ENCODE data around the gene KIAA1191.
"Not testable (repeated sequence)": the region's sequence is repeated elsewhere in the genome, so short reads cannot be mapped to it uniquely, and the experiment has no call there.

KIAA1191 gene

GRCh38 chr5:176342766-176343458, 18.7 kb downstream of the KIAA1191 start:
- no peak for DNase-seq (ENCODE audit: low read depth in 1 of 2, low spot score in 1 of 2)
- no peak for TF ChIP-seq JUND (IDR thresholded peaks at IDR 0.05; ENCODE audit: low read depth)
- in situ Hi-C loops (cut with HindIII; ENCODE audit: low pct_unique_long_range_greater_than_20kb, low sequenced_read_pairs) = no loop called here

GRCh38 chr5:176342158-176342483, 19.4 kb downstream of the KIAA1191 start:
- in situ Hi-C loops (cut with HindIII; ENCODE audit: low pct_unique_long_range_greater_than_20kb, low sequenced_read_pairs) = no loop called here
- DNase-seq (ENCODE audit: low read depth in 1 of 2, low spot score in 1 of 2) = no peak
- no peak for TF ChIP-seq JUND (IDR thresholded peaks at IDR 0.05; ENCODE audit: low read depth)

- no peak for DNase-seq (ENCODE audit: low read depth in 1 of 2, low spot score in 1 of 2)
- in situ Hi-C loops (cut with HindIII; ENCODE audit: low pct_unique_long_range_greater_than_20kb, low sequenced_read_pairs) = no loop called here
- TF ChIP-seq JUND (IDR thresholded peaks at IDR 0.05; ENCODE audit: low read depth) = no peak
These were observed 20.0 kb downstream of the KIAA1191 start for GRCh38 chr5:176341325-176342157.

GRCh38 chr5:176339304-176339703, 22.3 kb downstream of the KIAA1191 start:
- no peak for TF ChIP-seq JUND (IDR thresholded peaks at IDR 0.05; ENCODE audit: low read depth)
- DNase-seq (ENCODE audit: low read depth in 1 of 2, low spot score in 1 of 2) = no peak
- in situ Hi-C loops (cut with HindIII; ENCODE audit: low pct_unique_long_range_greater_than_20kb, low sequenced_read_pairs) = no loop called here

- no peak for TF ChIP-seq JUND (IDR thresholded peaks at IDR 0.05; ENCODE audit: low read depth)
- in situ Hi-C loops (cut with HindIII; ENCODE audit: low pct_unique_long_range_greater_than_20kb, low sequenced_read_pairs) = no loop called here
- DNase-seq (ENCODE audit: low read depth in 1 of 2, low spot score in 1 of 2) = no peak
These were observed 23.7 kb downstream of the KIAA1191 start for GRCh38 chr5:176337913-176338312.

GRCh38 chr5:176334031-176334770, 27.4 kb downstream of the KIAA1191 start:
- in situ Hi-C loops (cut with HindIII; ENCODE audit: low pct_unique_long_range_greater_than_20kb, low sequenced_read_pairs) = no loop called here
- no peak for DNase-seq (ENCODE audit: low read depth in 1 of 2, low spot score in 1 of 2)
- TF ChIP-seq JUND (IDR thresholded peaks at IDR 0.05; ENCODE audit: low read depth) = no peak

GRCh38 chr5:176320577-176320976, 41.0 kb downstream of the KIAA1191 start:
- in situ Hi-C loops (cut with HindIII; ENCODE audit: low pct_unique_long_range_greater_than_20kb, low sequenced_read_pairs) = no loop called here
- TF ChIP-seq JUND (IDR thresholded peaks at IDR 0.05; ENCODE audit: low read depth) = no peak
- DNase-seq (ENCODE audit: low read depth in 1 of 2, low spot score in 1 of 2) = no peak

- in situ Hi-C loops (cut with HindIII; ENCODE audit: low pct_unique_long_range_greater_than_20kb, low sequenced_read_pairs) = no loop called here
- no peak for TF ChIP-seq JUND (IDR thresholded peaks at IDR 0.05; ENCODE audit: low read depth)
- peak in 1 of 2 experiments; percentile 35 for DNase-seq (ENCODE audit: low read depth in 1 of 2, low spot score in 1 of 2)
These were observed 41.6 kb downstream of the KIAA1191 start for GRCh38 chr5:176319827-176320554.

- DNase-seq (ENCODE audit: low read depth in 1 of 2, low spot score in 1 of 2) = no peak
- in situ Hi-C loops (cut with HindIII; ENCODE audit: low pct_unique_long_range_greater_than_20kb, low sequenced_read_pairs) = no loop called here
These were observed 43.8 kb downstream of the KIAA1191 start for GRCh38 chr5:176317534-176318374.

GRCh38 chr5:176305356-176305755, 56.2 kb downstream of the KIAA1191 start:
- in situ Hi-C loops (cut with HindIII; ENCODE audit: low pct_unique_long_range_greater_than_20kb, low sequenced_read_pairs); DNase-seq (ENCODE audit: low read depth in 1 of 2, low spot score in 1 of 2): not testable (repeated sequence)

More at GRCh38 chr5:176317534-176318374, 43.8 kb downstream of the KIAA1191 start:
- no peak for TF ChIP-seq JUND (IDR thresholded peaks at IDR 0.05; ENCODE audit: low read depth)
